PFSK-1 (cell line): ENCODE data around the gene ERFE.

ENCODE experiments used
- FOXP2 ChIP-seq: optimal IDR thresholded peaks from 2 replicates; pipeline ENCODE3; 2011; ENCODE audit warnings: borderline replicate concordance, control low read depth, inconsistent platforms; ENCODE audit not compliant: insufficient read depth; ENCODE audit errors: extremely low read length, extremely low read depth
- POLR2AphosphoS5 ChIP-seq: IDR thresholded peaks from 2 replicates; pipeline ENCODE4 v1.6.1; 2012; ENCODE audit warnings: low read depth, mild to moderate bottlenecking, control low read depth, low read length, moderate library complexity
- SIN3A ChIP-seq: IDR thresholded peaks from 2 replicates; pipeline ENCODE4 v1.6.1; 2012; ENCODE audit warnings: mild to moderate bottlenecking, low read length, moderate library complexity, borderline replicate concordance; ENCODE audit not compliant: insufficient read depth
- TAF1 ChIP-seq: IDR thresholded peaks from 2 replicates; pipeline ENCODE4 v1.6.1; 2012; ENCODE audit warnings: low read length, control low read depth, borderline replicate concordance; ENCODE audit not compliant: insufficient read depth
- TF ChIP-seq, protein P1 (sequence below), 2 experiments: IDR thresholded peaks; 2 replicates each; pipeline versions ENCODE4 v1.6.1 to v1.8.0; 2011 to 2012; ENCODE audit warnings: low read depth in 2 of 2, low read length in 2 of 2, control low read depth in 1 of 2, inconsistent platforms in 1 of 2, mild to moderate bottlenecking in 1 of 2, moderate library complexity in 1 of 2; ENCODE audit not compliant: insufficient read depth in 1 of 2

- TF ChIP-seq POLR2AphosphoS5 (no peak), TAF1 (no peak), SIN3A (no peak), FOXP2 (no peak)
- TF ChIP-seq, protein P1, sequence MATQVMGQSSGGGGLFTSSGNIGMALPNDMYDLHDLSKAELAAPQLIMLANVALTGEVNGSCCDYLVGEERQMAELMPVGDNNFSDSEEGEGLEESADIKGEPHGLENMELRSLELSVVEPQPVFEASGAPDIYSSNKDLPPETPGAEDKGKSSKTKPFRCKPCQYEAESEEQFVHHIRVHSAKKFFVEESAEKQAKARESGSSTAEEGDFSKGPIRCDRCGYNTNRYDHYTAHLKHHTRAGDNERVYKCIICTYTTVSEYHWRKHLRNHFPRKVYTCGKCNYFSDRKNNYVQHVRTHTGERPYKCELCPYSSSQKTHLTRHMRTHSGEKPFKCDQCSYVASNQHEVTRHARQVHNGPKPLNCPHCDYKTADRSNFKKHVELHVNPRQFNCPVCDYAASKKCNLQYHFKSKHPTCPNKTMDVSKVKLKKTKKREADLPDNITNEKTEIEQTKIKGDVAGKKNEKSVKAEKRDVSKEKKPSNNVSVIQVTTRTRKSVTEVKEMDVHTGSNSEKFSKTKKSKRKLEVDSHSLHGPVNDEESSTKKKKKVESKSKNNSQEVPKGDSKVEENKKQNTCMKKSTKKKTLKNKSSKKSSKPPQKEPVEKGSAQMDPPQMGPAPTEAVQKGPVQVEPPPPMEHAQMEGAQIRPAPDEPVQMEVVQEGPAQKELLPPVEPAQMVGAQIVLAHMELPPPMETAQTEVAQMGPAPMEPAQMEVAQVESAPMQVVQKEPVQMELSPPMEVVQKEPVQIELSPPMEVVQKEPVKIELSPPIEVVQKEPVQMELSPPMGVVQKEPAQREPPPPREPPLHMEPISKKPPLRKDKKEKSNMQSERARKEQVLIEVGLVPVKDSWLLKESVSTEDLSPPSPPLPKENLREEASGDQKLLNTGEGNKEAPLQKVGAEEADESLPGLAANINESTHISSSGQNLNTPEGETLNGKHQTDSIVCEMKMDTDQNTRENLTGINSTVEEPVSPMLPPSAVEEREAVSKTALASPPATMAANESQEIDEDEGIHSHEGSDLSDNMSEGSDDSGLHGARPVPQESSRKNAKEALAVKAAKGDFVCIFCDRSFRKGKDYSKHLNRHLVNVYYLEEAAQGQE (IDR thresholded peaks at IDR 0.05; ENCODE audit: insufficient read depth in 1 of 2, low read depth in 2 of 2, low read length in 2 of 2) = no peak
Observed at GRCh38 chr2:238187618-238188548, 29.1 kb downstream of the ERFE start.
